Measurements from ENCODE around the gene ZNF428. TPM values are rescaled to one million over a fixed set of nuclear protein-coding genes. Genes with fewer than 3 reads are reported as not detected.

ZNF428 gene
- total and polyA plus RNA-seq, 7 donors = 12.4 to 39.0 (median 27.9) TPM

DNA sequence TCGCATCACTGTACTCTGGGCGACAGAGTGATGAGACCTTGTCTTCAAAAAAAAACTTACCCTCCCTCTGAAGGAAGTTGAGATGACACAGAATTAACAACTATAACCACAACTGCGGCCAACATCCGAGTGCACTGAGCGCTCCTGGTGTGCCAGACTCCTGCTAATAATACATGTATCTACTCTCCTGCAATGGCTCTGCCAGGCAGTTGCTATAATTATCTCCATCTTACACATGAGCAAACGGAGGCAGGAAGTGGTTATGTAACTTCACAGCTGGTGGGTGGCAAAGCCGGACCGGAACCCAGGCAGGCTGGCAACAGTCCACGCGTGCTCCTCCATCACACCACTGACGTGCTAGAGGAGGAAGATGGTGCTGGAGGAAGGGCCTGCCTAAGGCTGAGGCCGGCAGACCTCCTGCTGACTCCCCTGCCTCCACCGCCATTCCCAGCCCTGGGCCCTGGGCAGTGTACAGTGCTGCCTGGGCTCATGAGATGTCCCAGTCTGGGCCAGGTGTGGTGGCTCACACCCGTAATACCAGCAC is 56.7 kb downstream of the ZNF428 start:
- intact Hi-C loops (cut with DNase I) = no loop called here
- H3K4me3 ChIP-seq = no peak overlapping the region
- ATAC-seq = peak; percentile 97 to 98 (median 98)

DNA sequence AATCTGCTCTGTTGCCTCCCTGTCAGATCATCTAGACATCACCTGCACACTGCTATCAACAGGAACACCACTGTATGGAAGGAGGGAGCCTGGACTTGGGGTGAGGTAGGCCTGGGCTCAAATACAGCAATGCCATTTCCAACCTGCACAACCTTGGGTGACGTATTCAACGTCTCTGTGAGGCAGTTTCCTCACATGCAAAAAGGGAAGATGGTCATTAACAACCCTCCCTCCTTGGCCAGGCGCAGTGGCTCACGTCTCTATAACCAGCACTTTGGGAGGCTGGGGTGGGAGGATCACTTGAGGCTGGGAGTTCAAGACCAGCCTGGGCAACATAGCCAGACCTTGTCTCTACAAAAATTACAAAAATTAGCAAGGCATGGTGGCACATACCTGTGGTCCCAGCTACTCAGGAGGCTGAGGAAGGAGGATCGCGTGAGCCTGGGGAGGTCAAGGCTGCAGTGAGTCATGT is 57.2 kb downstream of the ZNF428 start:
- Histone ChIP-seq H3K4me3 (no peak overlapping the region), H3K27ac (peak overlapping the region; percentile 87), H3K36me3 (ENCODE audit: insufficient read depth in 1 of 2, low read depth in 1 of 2) (peaks cover 0 to 29% of the 10 kb centered on the region in 2 donors), H3K27me3 (ENCODE audit: insufficient read depth in 3 of 3, low read length in 2 of 3) (no peaks in the 10 kb centered on the region), H3K9me3 (no peaks in the 10 kb centered on the region), H3K4me1 (peaks cover 7% of the 10 kb centered on the region)
- DNase-seq (no peak), ATAC-seq (no peak)
- WGBS, 3 donors = 84 to 93% (median 92%) methylated on average over 6 of the region's 6 CpGs
- intact Hi-C loops (cut with DNase I) = no loop called here
- TF ChIP-seq, protein P1, sequence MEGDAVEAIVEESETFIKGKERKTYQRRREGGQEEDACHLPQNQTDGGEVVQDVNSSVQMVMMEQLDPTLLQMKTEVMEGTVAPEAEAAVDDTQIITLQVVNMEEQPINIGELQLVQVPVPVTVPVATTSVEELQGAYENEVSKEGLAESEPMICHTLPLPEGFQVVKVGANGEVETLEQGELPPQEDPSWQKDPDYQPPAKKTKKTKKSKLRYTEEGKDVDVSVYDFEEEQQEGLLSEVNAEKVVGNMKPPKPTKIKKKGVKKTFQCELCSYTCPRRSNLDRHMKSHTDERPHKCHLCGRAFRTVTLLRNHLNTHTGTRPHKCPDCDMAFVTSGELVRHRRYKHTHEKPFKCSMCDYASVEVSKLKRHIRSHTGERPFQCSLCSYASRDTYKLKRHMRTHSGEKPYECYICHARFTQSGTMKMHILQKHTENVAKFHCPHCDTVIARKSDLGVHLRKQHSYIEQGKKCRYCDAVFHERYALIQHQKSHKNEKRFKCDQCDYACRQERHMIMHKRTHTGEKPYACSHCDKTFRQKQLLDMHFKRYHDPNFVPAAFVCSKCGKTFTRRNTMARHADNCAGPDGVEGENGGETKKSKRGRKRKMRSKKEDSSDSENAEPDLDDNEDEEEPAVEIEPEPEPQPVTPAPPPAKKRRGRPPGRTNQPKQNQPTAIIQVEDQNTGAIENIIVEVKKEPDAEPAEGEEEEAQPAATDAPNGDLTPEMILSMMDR (IDR thresholded peaks at IDR 0.05) = no peak

More for the DNA sequence above, 56.7 kb downstream of the ZNF428 start:
- Histone ChIP-seq H3K36me3 (ENCODE audit: insufficient read depth in 1 of 2, low read depth in 1 of 2) (peaks cover 0 to 27% of the 10 kb centered on the region in 2 donors), H3K27ac (peak overlapping the region; percentile 87), H3K9me3 (no peaks in the 10 kb centered on the region), H3K27me3 (ENCODE audit: insufficient read depth in 3 of 3, low read length in 2 of 3) (no peaks in the 10 kb centered on the region), H3K4me1 (peaks cover 7% of the 10 kb centered on the region)
- 28 to 50% (median 38%) methylated on average over 14 of the region's 14 CpGs for WGBS, 3 donors
- TF ChIP-seq, protein P1 (IDR thresholded peaks at IDR 0.05) = no peak
- DNase-seq = peak; percentile 77 to 91

DNA sequence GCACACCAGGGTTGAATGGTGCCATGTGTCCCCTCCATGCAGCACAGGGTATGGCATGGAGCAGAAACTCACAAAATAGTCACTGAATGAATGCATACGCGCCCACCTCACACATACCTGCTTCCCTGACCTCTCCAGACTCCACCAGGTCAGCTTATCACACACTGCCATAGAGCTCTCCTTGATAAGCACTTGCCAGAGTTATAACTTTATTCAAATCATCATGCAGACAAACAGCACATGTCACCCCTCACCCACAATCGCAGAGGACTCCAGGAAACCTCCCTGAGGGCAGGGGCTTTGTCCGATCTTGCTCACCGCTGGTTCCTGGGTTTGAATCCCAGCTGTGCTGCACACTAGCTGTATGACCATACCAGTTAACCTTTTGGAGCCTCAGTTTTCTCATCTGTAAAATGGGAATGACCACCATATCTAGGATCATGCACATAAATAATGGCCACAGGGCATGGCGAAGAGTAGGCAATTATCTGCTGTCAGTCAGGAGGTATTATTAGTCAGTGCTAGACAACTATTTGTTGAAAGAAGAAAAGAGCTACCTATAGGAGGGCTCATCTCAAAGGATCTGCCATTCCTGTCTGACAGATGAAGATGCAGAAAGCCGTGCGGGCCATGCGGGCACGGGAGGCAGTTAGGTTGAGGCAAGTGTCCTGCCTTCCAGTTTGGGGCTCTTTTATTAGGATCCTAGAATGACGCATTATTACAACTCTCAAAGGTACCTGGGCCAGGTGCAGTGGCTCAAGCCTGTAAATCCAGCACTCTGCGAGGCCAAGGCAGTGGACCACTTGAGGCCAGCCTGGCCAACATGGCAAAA is 58.1 kb downstream of the ZNF428 start:
- Histone ChIP-seq H3K4me3 (no peak overlapping the region), H3K4me1 (peaks cover 7% of the 10 kb centered on the region), H3K36me3 (ENCODE audit: insufficient read depth in 1 of 2, low read depth in 1 of 2) (peaks cover 0 to 38% of the 10 kb centered on the region in 2 donors), H3K27me3 (ENCODE audit: insufficient read depth in 3 of 3, low read length in 2 of 3) (no peaks in the 10 kb centered on the region), H3K27ac (peak overlapping the region; percentile 87), H3K9me3 (no peaks in the 10 kb centered on the region)
- no peak for ATAC-seq
- no peak for DNase-seq
- TF ChIP-seq, protein P1 (IDR thresholded peaks at IDR 0.05) = no peak
- intact Hi-C loops (cut with DNase I) = no loop called here
- WGBS, 3 donors = 92 to 95% (median 92%) methylated on average over 12 of the region's 12 CpGs

DNA sequence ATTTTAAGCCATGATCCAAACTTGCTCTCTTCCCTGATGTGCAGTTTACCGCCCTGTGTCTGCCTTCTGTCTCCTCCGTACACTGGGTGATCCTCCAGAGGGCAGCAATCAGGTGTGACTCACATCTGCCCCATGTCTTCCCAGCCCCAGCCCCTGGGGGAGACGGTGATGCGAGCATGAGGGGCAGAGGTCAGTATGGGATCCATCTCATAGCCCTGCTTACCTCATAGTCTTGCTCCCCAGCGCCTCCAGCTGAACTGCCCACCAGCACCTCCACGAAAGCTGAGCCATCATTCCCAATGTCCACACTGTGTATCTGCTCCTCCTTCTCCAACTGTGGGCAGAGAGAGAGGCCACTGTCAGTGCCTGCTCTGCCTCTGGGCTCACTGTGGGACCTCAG is 58.7 kb downstream of the ZNF428 start:
- Histone ChIP-seq H3K27me3 (ENCODE audit: insufficient read depth in 3 of 3, low read length in 2 of 3) (no peaks in the 10 kb centered on the region), H3K27ac (no peak overlapping the region), H3K9me3 (no peaks in the 10 kb centered on the region), H3K4me1 (peaks cover 7% of the 10 kb centered on the region), H3K36me3 (ENCODE audit: insufficient read depth in 1 of 2, low read depth in 1 of 2) (peaks cover 0 to 45% of the 10 kb centered on the region in 2 donors), H3K4me3 (no peak overlapping the region)
- 91 to 98% (median 92%) methylated on average over 6 of the region's 6 CpGs for WGBS, 3 donors
- TF ChIP-seq, protein P1 (IDR thresholded peaks at IDR 0.05) = no peak
- intact Hi-C loops (cut with DNase I) = no loop called here
- DNase-seq = no peak
- ATAC-seq = no peak

Other genes with a start within 250 kb of the ZNF428 start
- gene TEX101, start 204.7 kb downstream of the ZNF428 start, total RNA-seq = not detected
- not detected for gene TEX101, start 204.7 kb downstream of the ZNF428 start, polyA plus RNA-seq
- not detected for gene LYPD3, start 154.0 kb downstream of the ZNF428 start, total RNA-seq
- under 1 TPM in 2 of 3 donors, not detected in 1; 0.12 to 0.26 TPM for gene LYPD3, start 154.0 kb downstream of the ZNF428 start, polyA plus RNA-seq
- gene PHLDB3, start 114.9 kb downstream of the ZNF428 start, total RNA-seq = 1 to 10 TPM; 3.1 to 5.7 (median 4.5) TPM
- gene PHLDB3, start 114.9 kb downstream of the ZNF428 start, polyA plus RNA-seq = 1 to 10 TPM; 2.0 to 4.7 (median 3.2) TPM
- 10 to 100 TPM; 13.0 to 20.9 (median 16.6) TPM for gene ETHE1, start 92.4 kb downstream of the ZNF428 start, total RNA-seq
- gene ETHE1, start 92.4 kb downstream of the ZNF428 start, polyA plus RNA-seq = 10 to 100 TPM; 18.5 to 22.8 (median 20.3) TPM
- gene ZNF575, start 86.4 kb downstream of the ZNF428 start, total RNA-seq = 1 to 10 TPM in 3 of 4 donors, under 1 TPM in 1; 0.40 to 1.6 (median 1.2) TPM
- gene ZNF575, start 86.4 kb downstream of the ZNF428 start, polyA plus RNA-seq = 1 to 10 TPM in 1 of 3 donors, under 1 TPM in 2; 0.23 to 1.1 (median 0.35) TPM
- gene XRCC1, start 44.1 kb downstream of the ZNF428 start, total RNA-seq = 10 to 100 TPM; 12.7 to 22.1 (median 14.8) TPM
- gene XRCC1, start 44.1 kb downstream of the ZNF428 start, polyA plus RNA-seq = 10 to 100 TPM; 13.5 to 21.6 (median 14.1) TPM
- 1 to 10 TPM in 1 of 4 donors, under 1 TPM in 2, not detected in 1; 0.66 to 1.1 (median 0.86) TPM for gene PINLYP, start 43.8 kb downstream of the ZNF428 start, total RNA-seq
- 1 to 10 TPM in 1 of 3 donors, under 1 TPM in 2; 0.66 to 1.3 (median 0.90) TPM for gene PINLYP, start 43.8 kb downstream of the ZNF428 start, polyA plus RNA-seq
- 10 to 100 TPM; 16.3 to 26.9 (median 22.4) TPM for gene IRGQ, start 23.5 kb downstream of the ZNF428 start, total RNA-seq
- 10 to 100 TPM in 2 of 3 donors, 1 to 10 TPM in 1; 5.5 to 23.3 (median 11.9) TPM for gene IRGQ, start 23.5 kb downstream of the ZNF428 start, polyA plus RNA-seq
- 10 to 100 TPM; 10.3 to 16.2 (median 15.9) TPM for gene ZNF576, start 23.0 kb downstream of the ZNF428 start, total RNA-seq
- 10 to 100 TPM; 14.6 to 22.7 (median 22.4) TPM for gene ZNF576, start 23.0 kb downstream of the ZNF428 start, polyA plus RNA-seq
- under 1 TPM in 3 of 4 donors, not detected in 1; 0.12 to 0.34 (median 0.19) TPM for gene SRRM5, start 7.5 kb downstream of the ZNF428 start, total RNA-seq
- 1 to 10 TPM in 1 of 3 donors, under 1 TPM in 2; 0.10 to 1.1 (median 0.52) TPM for gene SRRM5, start 7.5 kb downstream of the ZNF428 start, polyA plus RNA-seq
- gene CADM4, start 20.2 kb upstream of the ZNF428 start, total RNA-seq = 10 to 100 TPM in 1 of 4 donors, 1 to 10 TPM in 3; 4.4 to 10.6 (median 5.0) TPM
- 1 to 10 TPM; 1.8 to 4.7 (median 3.1) TPM for gene CADM4, start 20.2 kb upstream of the ZNF428 start, polyA plus RNA-seq
- gene PLAUR, start 50.5 kb upstream of the ZNF428 start, total RNA-seq = 1 to 10 TPM; 1.8 to 6.1 (median 3.9) TPM
- 1 to 10 TPM; 1.0 to 9.7 (median 2.5) TPM for gene PLAUR, start 50.5 kb upstream of the ZNF428 start, polyA plus RNA-seq
- not detected for gene IRGC, start 96.4 kb upstream of the ZNF428 start, total RNA-seq
- not detected for gene IRGC, start 96.4 kb upstream of the ZNF428 start, polyA plus RNA-seq
- gene SMG9, start 135.3 kb upstream of the ZNF428 start, total RNA-seq = 10 to 100 TPM; 11.6 to 27.1 (median 15.1) TPM
- 10 to 100 TPM; 10.1 to 29.1 (median 13.7) TPM for gene SMG9, start 135.3 kb upstream of the ZNF428 start, polyA plus RNA-seq
- under 1 TPM; 0.26 to 0.89 (median 0.40) TPM for gene KCNN4, start 161.3 kb upstream of the ZNF428 start, total RNA-seq
- under 1 TPM; 0.09 to 0.43 (median 0.21) TPM for gene KCNN4, start 161.3 kb upstream of the ZNF428 start, polyA plus RNA-seq
- under 1 TPM; 0.23 to 0.79 (median 0.58) TPM for gene LYPD5, start 182.8 kb upstream of the ZNF428 start, total RNA-seq
- under 1 TPM; 0.22 to 0.27 (median 0.26) TPM for gene LYPD5, start 182.8 kb upstream of the ZNF428 start, polyA plus RNA-seq
- gene ZNF283, start 207.7 kb upstream of the ZNF428 start, total RNA-seq = 1 to 10 TPM; 3.1 to 8.7 (median 4.6) TPM
- 1 to 10 TPM in 2 of 3 donors, under 1 TPM in 1; 0.79 to 7.8 (median 1.0) TPM for gene ZNF283, start 207.7 kb upstream of the ZNF428 start, polyA plus RNA-seq

Measured in psoas muscle (tissue), 8 donors.